HCT116 (cell line): Measurements from ENCODE around the gene CDA. TPM values are rescaled to one million over a fixed set of nuclear protein-coding genes. Genes with fewer than 3 reads are reported as not detected.

Experiments
- ATAC-seq: fragments of 200-7000 bp; cut with Tn5 transposase; 2 replicates; pipeline ENCODE4 v1.9.1; 2020; ENCODE audit warnings: mild to moderate bottlenecking, moderate library complexity
- BruUV-seq: library from RNA; stranded (reverse); fragments of 400-500 nt; replicated peaks from 2 replicates; lab custom pipeline; 2021; lab: Mats Ljungman, UMichigan
- CTCF ChIA-PET: fragments of 300-600 bp; sonication (Branson Sonifier 250); formaldehyde crosslinking; loops from one replicate; lab custom pipeline; 2021; ENCODE audit warnings: antibody characterized with exemption; lab: Charles Lee
- POLR2A ChIA-PET: fragments of 300-600, 350-600 bp; sonication (Branson Sonifier 250); formaldehyde crosslinking; loops from one replicate; lab custom pipeline; 2021; ENCODE audit warnings: antibody characterized with exemption; lab: Charles Lee
- RAD21 ChIA-PET, 2 experiments: fragments of 300-600 bp; sonication (Branson Sonifier 250); formaldehyde crosslinking; loops; one replicate each; lab custom pipeline; 2023; ENCODE audit warnings: low total read pairs in 2 of 2; ENCODE audit not compliant: uncharacterized antibody in 2 of 2, unreplicated experiment in 2 of 2, low non-redundant PET in 1 of 2; lab: Charles Lee
- DNase-seq: peaks from one replicate; pipeline ENCODE4 v3.0.0-alpha.2; 2010; ENCODE audit warnings: low read depth, low spot score
- H2AFZ ChIP-seq: fragments of 200-600 bp; shearing (Covaris generic), sonication (generic); 2 replicates; pipeline ENCODE4 v1.6.1; 2017; ENCODE audit warnings: low read depth, mixed run types, mixed read lengths, antibody characterized with exemption, low read length; ENCODE audit not compliant: poor library complexity, severe bottlenecking
- H3K27ac ChIP-seq: 2 replicates; pipeline ENCODE4 v1.5.1; 2012; ENCODE audit warnings: low read depth, low read length
- H3K27me3 ChIP-seq: fragments of 200-600 bp; sonication (generic); 2 replicates; pipeline ENCODE4 v1.6.1; 2016; ENCODE audit warnings: mixed run types, low read length, mixed read lengths; ENCODE audit not compliant: insufficient read depth
- H3K36me3 ChIP-seq, 2 experiments: fragments of 200-500 bp in 1 of 2; fragments of 200-600 bp in 1 of 2; sonication (Bioruptor generic) in 1 of 2; sonication (generic) in 1 of 2; 2 replicates each; pipeline versions ENCODE4 v1.5.1 to v1.6.1; 2014 to 2016; ENCODE audit warnings: low read length in 2 of 2, inconsistent platforms in 1 of 2, mixed read lengths in 1 of 2, mixed run types in 1 of 2; ENCODE audit not compliant: insufficient read depth in 2 of 2, control insufficient read depth in 1 of 2
- H3K4me1 ChIP-seq, 2 experiments: fragments of 200-600 bp in 1 of 2; sonication (generic) in 1 of 2; 2 replicates each; pipeline versions ENCODE4 v1.5.1 to v1.6.1; 2012 to 2017; ENCODE audit warnings: low read length in 2 of 2, inconsistent platforms in 1 of 2, mild to moderate bottlenecking in 1 of 2, mixed read lengths in 1 of 2, mixed run types in 1 of 2, moderate library complexity in 1 of 2; ENCODE audit not compliant: insufficient read depth in 2 of 2, control insufficient read depth in 1 of 2
- H3K4me2 ChIP-seq: fragments of 200-600 bp; sonication (generic); 2 replicates; pipeline ENCODE4 v1.6.1; 2017; ENCODE audit warnings: mixed run types, low read length, mixed read lengths
- H3K4me3 ChIP-seq, 2 experiments: fragments of 200-600 bp in 1 of 2; sonication (generic) in 1 of 2; replicated peaks in 1 of 2; 2 replicates each; pipeline ENCODE4 v1.5.1; 2011 to 2016; ENCODE audit warnings: low read length in 2 of 2, control low read depth in 1 of 2, low read depth in 1 of 2, mild to moderate bottlenecking in 1 of 2, mixed read lengths in 1 of 2, mixed run types in 1 of 2
- H3K79me2 ChIP-seq: fragments of 200-600 bp; sonication (generic); 2 replicates; pipeline ENCODE4 v1.6.1; 2017; ENCODE audit warnings: mild to moderate bottlenecking, mixed run types, low read length, moderate library complexity, mixed read lengths; ENCODE audit not compliant: insufficient read depth
- H3K9ac ChIP-seq: fragments of 200-600 bp; sonication (generic); 2 replicates; pipeline ENCODE4 v1.6.1; 2016; ENCODE audit warnings: low read length, mixed read lengths
- H3K9me2 ChIP-seq: fragments of 200-600 bp; sonication (generic), shearing (Covaris generic); 2 replicates; pipeline ENCODE4 v1.6.1; 2017; ENCODE audit warnings: mixed run types, mild to moderate bottlenecking, moderate library complexity; ENCODE audit not compliant: insufficient read depth
- H3K9me3 ChIP-seq, 2 experiments: fragments of 200-500 bp in 1 of 2; fragments of 200-600 bp in 1 of 2; sonication (Bioruptor generic) in 1 of 2; sonication (generic) in 1 of 2; 2 replicates each; pipeline ENCODE4 v1.6.1; 2014 to 2017; ENCODE audit warnings: low read length in 2 of 2, mixed read lengths in 2 of 2, inconsistent platforms in 1 of 2, low read depth in 1 of 2, mild to moderate bottlenecking in 1 of 2, mixed run types in 1 of 2, moderate library complexity in 1 of 2; ENCODE audit not compliant: control insufficient read depth in 1 of 2, insufficient read depth in 1 of 2
- H4K20me1 ChIP-seq: fragments of 200-600 bp; sonication (generic), shearing (Covaris generic); 2 replicates; pipeline ENCODE4 v1.6.1; 2017; ENCODE audit warnings: mixed run types, mild to moderate bottlenecking, moderate library complexity; ENCODE audit not compliant: insufficient read depth
- CBX3 ChIP-seq: IDR thresholded peaks from 2 replicates; pipeline ENCODE4 v1.6.1; 2012; ENCODE audit warnings: low read depth
- CEBPB ChIP-seq: IDR thresholded peaks from 2 replicates; pipeline ENCODE4 v1.6.1; 2012; ENCODE audit warnings: low read depth
- CTCF ChIP-seq, 3 experiments: fragments of 200-600 bp in 1 of 3; sonication (generic) in 1 of 3; IDR thresholded peaks in 2 of 3; conservative IDR thresholded peaks in 1 of 3; 2 replicates each; pipeline ENCODE4 v1.5.1; 2012 to 2017; ENCODE audit warnings: low read depth in 2 of 3, low read length in 2 of 3, antibody characterized with exemption in 1 of 3, borderline replicate concordance in 1 of 3, control low read depth in 1 of 3, mild to moderate bottlenecking in 1 of 3, mixed read lengths in 1 of 3, mixed run types in 1 of 3, moderate library complexity in 1 of 3; ENCODE audit not compliant: insufficient read depth in 1 of 3
- ELF1 ChIP-seq: IDR thresholded peaks from 2 replicates; pipeline ENCODE4 v1.6.1; 2012; ENCODE audit warnings: low read depth, borderline replicate concordance
- EZH2 ChIP-seq: fragments of 200-600 bp; sonication (generic); IDR thresholded peaks from 2 replicates; pipeline ENCODE4 v1.6.1; 2017; ENCODE audit warnings: antibody characterized with exemption, mixed run types
- EZH2phosphoT487 ChIP-seq: fragments of 200-600 bp; IDR thresholded peaks from 2 replicates; pipeline ENCODE4 v1.6.1; 2018; ENCODE audit warnings: antibody characterized with exemption, borderline replicate concordance
- JUND ChIP-seq: IDR thresholded peaks from 2 replicates; pipeline ENCODE4 v1.6.1; 2012
- MAX ChIP-seq: IDR thresholded peaks from 2 replicates; pipeline ENCODE4 v1.6.1; 2012
- POLR2A ChIP-seq: IDR thresholded peaks from 2 replicates; pipeline ENCODE4 v1.7.0; 2011; ENCODE audit warnings: borderline replicate concordance; ENCODE audit not compliant: insufficient read depth, insufficient read length; ENCODE audit errors: extremely low read depth
- POLR2AphosphoS5 ChIP-seq: IDR thresholded peaks from 2 replicates; pipeline ENCODE4 v1.6.1; 2011; ENCODE audit warnings: mild to moderate bottlenecking, low read depth, low read length, moderate library complexity
- REST ChIP-seq: IDR thresholded peaks from 2 replicates; pipeline ENCODE4 v1.6.1; 2012; ENCODE audit warnings: low read depth
- SIN3A ChIP-seq: IDR thresholded peaks from 2 replicates; pipeline ENCODE4 v1.6.1; 2012; ENCODE audit warnings: low read depth
- SP1 ChIP-seq: IDR thresholded peaks from 2 replicates; pipeline ENCODE4 v1.6.1; 2012; ENCODE audit warnings: low read depth
- SRF ChIP-seq: IDR thresholded peaks from 2 replicates; pipeline ENCODE4 v1.6.1; 2012; ENCODE audit warnings: low read depth
- YY1 ChIP-seq: IDR thresholded peaks from 2 replicates; pipeline ENCODE4 v1.6.1; 2011; ENCODE audit warnings: low read length, low read depth, moderate library complexity, mild to moderate bottlenecking; ENCODE audit not compliant: insufficient replicate concordance; ENCODE audit errors: extremely low read depth
- ZBTB33 ChIP-seq: IDR thresholded peaks from 2 replicates; pipeline ENCODE4 v1.6.1; 2011; ENCODE audit warnings: mild to moderate bottlenecking, low read length, moderate library complexity; ENCODE audit not compliant: insufficient replicate concordance; ENCODE audit errors: extremely low read depth
- ZFX ChIP-seq: fragments of 450-650 bp; IDR thresholded peaks from 2 replicates; pipeline ENCODE4 v1.6.1; 2017
- ZNF274 ChIP-seq: fragments of 200-500 bp; sonication (Bioruptor generic); IDR thresholded peaks from 2 replicates; pipeline ENCODE4 v1.6.1; 2014; ENCODE audit warnings: mild to moderate bottlenecking, low read depth, low read length, inconsistent platforms
- intact Hi-C: fragments of 100-400 bp; cut with micrococcal nuclease; formaldehyde crosslinking; loops from 2 replicates; pipeline ENCODE4 v1.10.0; 2022
- total RNA-seq: library from RNA; stranded (reverse); gene quantifications from one replicate; pipeline ENCODE4 v1.2.1, GENCODE V29; 2021; ENCODE audit not compliant: unreplicated experiment

CDA gene
- total RNA-seq, 1 experiment from 2014 or later: 28.6 TPM

GRCh38 chr1:20571427-20571826, 17.5 kb upstream of the CDA start:
- TF ChIP-seq YY1: no peak
- no peak for TF ChIP-seq CEBPB
- TF ChIP-seq EZH2: no peak
- TF ChIP-seq ZBTB33: no peak
- no peak for TF ChIP-seq SP1
- no peak for TF ChIP-seq REST
- TF ChIP-seq CTCF (IDR thresholded peaks at IDR 0.05 in 2 of 3, conservative IDR thresholded peaks at IDR 0.05 in 1 of 3; ENCODE audit: borderline replicate concordance in 1 of 3, insufficient read depth in 1 of 3, low read depth in 2 of 3, low read length in 2 of 3): no peak
- TF ChIP-seq ZFX: no peak
- no peak for TF ChIP-seq ELF1
- no peak for TF ChIP-seq POLR2A
- no peak for TF ChIP-seq ZNF274
- TF ChIP-seq JUND: no peak
- TF ChIP-seq EZH2phosphoT487: no peak
- no peak for TF ChIP-seq MAX
- TF ChIP-seq SRF: no peak
- TF ChIP-seq SIN3A: no peak
- no peak for TF ChIP-seq POLR2AphosphoS5
- TF ChIP-seq CBX3: no peak
- ChIA-PET CTCF (interaction anchor here (1.6 kb wide), 1 partner anchor 62 kb away, joined by 4 read pairs; the partner anchor contains the start of gene PINK1), POLR2A (no interaction called here), RAD21 (no interaction called here)
- ATAC-seq: no peak
- no peaks in the 10 kb centered on the region for H4K20me1 ChIP-seq
- no peak overlapping the region for H2AFZ ChIP-seq
- H3K9me3 ChIP-seq: no peaks in the 10 kb centered on the region
- peaks cover 11 to 15% of the 10 kb centered on the region in 2 experiments for H3K4me1 ChIP-seq
- DNase-seq: no peak
- BruUV-seq: no TSS peak
- no peak overlapping the region for H3K4me3 ChIP-seq
- intact Hi-C loops: no loop called here
- no peak overlapping the region for H3K4me2 ChIP-seq
- H3K36me3 ChIP-seq: no peaks in the 10 kb centered on the region
- no peaks in the 10 kb centered on the region for H3K9me2 ChIP-seq
- H3K79me2 ChIP-seq: no peaks in the 10 kb centered on the region
- no peak overlapping the region for H3K27ac ChIP-seq
- H3K27me3 ChIP-seq: 0 out of 2 replicates have a peak, but pooled peaks cover 2% of the 10 kb centered on the region
- no peak overlapping the region for H3K9ac ChIP-seq
